GM12878 (cell line): ENCODE measurements around the gene GPR107. TPM values are rescaled to one million over a fixed set of nuclear protein-coding genes. Genes with fewer than 3 reads are reported as not detected.

Experiments
- ATAC-seq: fragments of 200-7000 bp; cut with Tn5 transposase; 3 replicates; pipeline ENCODE4 v1.9.1; 2020; ENCODE audit warnings: mild to moderate bottlenecking, moderate library complexity
- BruUV-seq: library from RNA; stranded (reverse); fragments of 400-500 nt; replicated peaks from 2 replicates; lab custom pipeline; 2021; lab: Mats Ljungman, UMichigan
- CTCF ChIA-PET: fragments of 300-600 bp; sonication (Branson Sonifier 250); formaldehyde crosslinking; extraction: SDS; loops from one replicate; lab custom pipeline; 2021; ENCODE audit warnings: inconsistent platforms; lab: Yijun Ruan, JAX
- POLR2A ChIA-PET: fragments of 350-600 bp; formaldehyde crosslinking; extraction: SDS; loops from one replicate; lab custom pipeline; 2021; ENCODE audit warnings: inconsistent platforms; lab: Charles Lee
- RAD21 ChIA-PET: fragments of 300-600 bp; sonication (Branson Sonifier 250); formaldehyde crosslinking; loops from one replicate; lab custom pipeline; 2023; ENCODE audit warnings: antibody characterized with exemption; ENCODE audit not compliant: unreplicated experiment; lab: Charles Lee
- SMC1A ChIA-PET: fragments of 300-600 bp; sonication (Branson Sonifier 250); formaldehyde crosslinking; loops from one replicate; lab custom pipeline; 2023; ENCODE audit not compliant: unreplicated experiment, uncharacterized antibody; lab: Charles Lee
- DNase-seq: peaks from one replicate; pipeline ENCODE4 v3.0.0-alpha.2; 2011; ENCODE audit warnings: low read depth, low spot score
- FAIRE-seq: peaks from 3 replicates; lab custom pipeline; 2011; peaks lifted over from hg19 to GRCh38; lab: Jason Lieb, UNC
- H2AFZ ChIP-seq: 2 replicates; pipeline ENCODE4 v1.6.0; 2011; ENCODE audit warnings: low read depth, low read length, control low read depth; ENCODE audit not compliant: control insufficient read depth
- H3K27ac ChIP-seq: 2 replicates; pipeline ENCODE4 v1.5.1; 2011; ENCODE audit warnings: control low read depth; ENCODE audit not compliant: control insufficient read depth, insufficient read depth
- H3K27me3 ChIP-seq, 2 experiments: replicated peaks in 1 of 2; 2 replicates each; pipeline versions ENCODE4 v1.6.0 to v1.6.1; 2011; ENCODE audit warnings: low read length in 1 of 2; ENCODE audit not compliant: control insufficient read depth in 2 of 2, insufficient read depth in 2 of 2
- H3K36me3 ChIP-seq, 2 experiments: 2 replicates each; pipeline ENCODE4 v1.5.1; 2011; ENCODE audit warnings: low read length in 1 of 2; ENCODE audit not compliant: control insufficient read depth in 2 of 2, insufficient read depth in 2 of 2
- H3K4me1 ChIP-seq: 2 replicates; pipeline ENCODE4 v1.6.1; 2011; ENCODE audit warnings: mild to moderate bottlenecking, low read length, moderate library complexity, mixed read lengths; ENCODE audit not compliant: control insufficient read depth, insufficient read depth
- H3K4me2 ChIP-seq: 2 replicates; pipeline ENCODE4 v1.6.0; 2011; ENCODE audit warnings: control low read depth; ENCODE audit not compliant: control insufficient read depth, insufficient read depth
- H3K4me3 ChIP-seq: fragments of 200-600 bp; sonication (generic); 2 replicates; pipeline ENCODE4 v1.5.1; 2016
- H3K79me2 ChIP-seq: 2 replicates; pipeline ENCODE4 v1.6.0; 2011; ENCODE audit warnings: low read length; ENCODE audit not compliant: control insufficient read depth, insufficient read depth
- H3K9ac ChIP-seq: 2 replicates; pipeline ENCODE4 v1.8.0; 2011; ENCODE audit warnings: low read length, control low read depth, mixed read lengths; ENCODE audit not compliant: control insufficient read depth, insufficient read depth
- H3K9me3 ChIP-seq: replicated peaks from 3 replicates; pipeline ENCODE4 v1.5.1; 2011; ENCODE audit warnings: mild to moderate bottlenecking, low read length; ENCODE audit not compliant: control insufficient read depth, insufficient read depth
- H4K20me1 ChIP-seq: 2 replicates; pipeline ENCODE4 v1.6.0; 2011; ENCODE audit not compliant: control insufficient read depth, insufficient read depth
- CTCF ChIP-seq, 3 experiments: IDR thresholded peaks in 2 of 3; conservative IDR thresholded peaks in 1 of 3; 2 replicates each; pipeline ENCODE4 v1.5.1; 2011; ENCODE audit warnings: low read depth in 3 of 3, low read length in 3 of 3, mild to moderate bottlenecking in 3 of 3, control low read depth in 2 of 3, moderate library complexity in 2 of 3, inconsistent platforms in 1 of 3, mixed read lengths in 1 of 3; ENCODE audit not compliant: control insufficient read depth in 2 of 3, insufficient read depth in 1 of 3; ENCODE audit errors: extremely low read depth in 1 of 3
- GATAD2B ChIP-seq: fragments of 450-650 bp; conservative IDR thresholded peaks from 2 replicates; pipeline ENCODE4 v1.6.1; 2017; ENCODE audit warnings: low read depth, mild to moderate bottlenecking, moderate library complexity
- IKZF1 ChIP-seq: fragments of 450-650 bp; conservative IDR thresholded peaks from 2 replicates; pipeline ENCODE4 v1.6.1; 2017; ENCODE audit warnings: antibody characterized with exemption, mild to moderate bottlenecking
- LARP7 ChIP-seq: fragments of 450-650 bp; IDR thresholded peaks from 2 replicates; pipeline ENCODE4 v1.6.1; 2017; ENCODE audit warnings: mild to moderate bottlenecking
- NFIC ChIP-seq: IDR thresholded peaks from 2 replicates; pipeline ENCODE4 v1.6.1; 2012; ENCODE audit warnings: low read depth, mild to moderate bottlenecking, inconsistent platforms, low read length, moderate library complexity
- SMAD5 ChIP-seq: IDR thresholded peaks from 2 replicates; pipeline ENCODE4 v1.6.1; 2016; ENCODE audit warnings: antibody characterized with exemption, low read depth
- ZBTB11 ChIP-seq: fragments of 450-650 bp; formaldehyde crosslinking; IDR thresholded peaks from 2 replicates; pipeline ENCODE4 v1.5.0; 2022; ENCODE audit warnings: mild to moderate bottlenecking, missing genetic modification characterization
- ZNF217 ChIP-seq: fragments of 450-650 bp; IDR thresholded peaks from 2 replicates; pipeline ENCODE4 v1.6.1; 2017; ENCODE audit warnings: antibody characterized with exemption, mild to moderate bottlenecking
- WGBS: methylation state at CpG from one replicate; pipeline ENCODE4 v1.1.6; 2016; ENCODE audit warnings: low lambda C conversion rate; ENCODE audit not compliant: insufficient replicate concordance, insufficient coverage; ENCODE audit errors: missing lambda C conversion rate; 5-methylcytosine and 5-hydroxymethylcytosine counted together
- in situ Hi-C: fragments of 300-500 bp; cut with MboI; formaldehyde crosslinking; loops from 9 replicates; pipeline ENCODE4 v1.14.3; 2018; ENCODE audit warnings: mixed read lengths
- intact Hi-C: fragments of 100-400 bp; cut with micrococcal nuclease; formaldehyde crosslinking; loops from one replicate; pipeline ENCODE4 v1.14.2; 2022; ENCODE audit not compliant: unreplicated experiment
- polyA plus RNA-seq, 11 experiments: library from polyadenylated mRNA; depleted of rRNA in 4 of 11; unstranded in 6 of 11; stranded (reverse) in 5 of 11; fragments of >200 nt; fragmentation: Nextera tagmentation in 4 of 11; fragmentation: Illumina TruSeq in 1 of 11; extraction: Ambion mirVana in 4 of 11; extraction: Trizol in 1 of 11; gene quantifications; 1 replicate in 1 of 11; 2 replicates in 10 of 11; pipeline versions ENCODE4 v1.2.1 to v1.2.3, GENCODE V29; 2011 to 2016; ENCODE audit warnings: inconsistent platforms in 2 of 11, missing spikeins in 2 of 11, low read depth in 1 of 11
- total RNA-seq, 4 experiments: library from RNA; depleted of rRNA in 3 of 4; stranded (reverse); fragments of >200 nt in 3 of 4; fragmentation: Illumina TruSeq in 1 of 4; extraction: Trizol in 1 of 4; gene quantifications; 2 replicates each; pipeline versions ENCODE4 v1.2.1 to v1.2.3, GENCODE V29; 2013 to 2021

Gene GPR107
- total and polyA plus RNA-seq, 10 of the 15 experiments (the other 5 are each of a cell fraction or from before 2014, with no cell fraction given): 2.7 to 21.4 (median 10.6) TPM

DNA sequence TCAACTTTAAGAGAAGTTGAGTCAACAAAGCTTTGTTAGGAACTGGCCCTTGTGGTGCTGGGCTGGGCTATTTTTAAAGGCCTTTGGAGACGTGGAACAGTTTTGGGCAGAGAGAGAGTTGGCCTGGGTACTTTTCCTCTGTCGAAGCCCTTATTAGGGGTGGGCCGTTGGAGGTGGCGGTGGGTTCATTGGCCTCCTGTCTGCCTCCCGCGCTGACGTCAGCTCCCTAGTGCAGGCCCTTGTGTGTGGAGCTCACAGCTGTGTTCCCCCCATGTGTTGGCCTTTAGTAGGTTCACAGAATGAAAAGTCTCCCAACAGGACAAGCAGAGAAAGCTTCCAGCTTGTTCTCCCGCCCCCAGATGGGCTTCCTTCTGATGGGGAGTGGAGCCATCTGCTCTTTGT lies 121.2 kb downstream of the GPR107 start (continued):
- no peak for TF ChIP-seq ZBTB11 (CRISPR knock-in tag)
- TF ChIP-seq LARP7: no peak
- TF ChIP-seq IKZF1: no peak

GRCh38 chr9:130175355-130175754 lies 121.6 kb downstream of the GPR107 start:
- in situ Hi-C loops: no loop called here
- BruUV-seq: no TSS peak
- H2AFZ ChIP-seq: no peak overlapping the region
- H3K4me1 ChIP-seq: no peaks in the 10 kb centered on the region; the same call in 1 of the 2 replicates
- SMC1A ChIA-PET: no interaction called here
- no peak for DNase-seq
- no peaks in the 10 kb centered on the region for H3K79me2 ChIP-seq
- no peaks in the 10 kb centered on the region for H4K20me1 ChIP-seq
- ATAC-seq: no peak
- FAIRE-seq: no peak
- no peaks in the 10 kb centered on the region for H3K9me3 ChIP-seq
- CTCF ChIA-PET: no interaction called here
- intact Hi-C loops: no loop called here
- POLR2A ChIA-PET: no interaction called here
- no peaks in the 10 kb centered on the region for H3K36me3 ChIP-seq
- peaks cover 7% of the 10 kb centered on the region in 2 experiments; a peak in 3 of 4 replicates for H3K27me3 ChIP-seq
- H3K9ac ChIP-seq: no peak overlapping the region
- no peak overlapping the region for H3K4me2 ChIP-seq
- H3K4me3 ChIP-seq: no peak overlapping the region
- RAD21 ChIA-PET: no interaction called here
- H3K27ac ChIP-seq: no peak overlapping the region
- WGBS: 13% methylated on average over 9 of the region's 9 CpGs
- TF ChIP-seq IKZF1 (no peak), CTCF (IDR thresholded peaks at IDR 0.05 in 2 of 3, conservative IDR thresholded peaks at IDR 0.05 in 1 of 3; ENCODE audit: control insufficient read depth in 2 of 3, extremely low read depth in 1 of 3, insufficient read depth in 1 of 3, low read depth in 3 of 3, low read length in 3 of 3) (no peak), NFIC (no peak), GATAD2B (no peak), SMAD5 (no peak), ZNF217 (no peak)
